ENCODE data around the gene ANGPTL8. TPM values are rescaled to one million over a fixed set of nuclear protein-coding genes. Genes with fewer than 3 reads are reported as not detected.
A peak's percentile ranks its signal among the peaks of the same experiment; 100 is the strongest.

The ANGPTL8 gene
- total and polyA plus RNA-seq, 9 of the 15 experiments (the other 6 are each of a cell fraction or from before 2014, with no cell fraction given), result not detected

DNA sequence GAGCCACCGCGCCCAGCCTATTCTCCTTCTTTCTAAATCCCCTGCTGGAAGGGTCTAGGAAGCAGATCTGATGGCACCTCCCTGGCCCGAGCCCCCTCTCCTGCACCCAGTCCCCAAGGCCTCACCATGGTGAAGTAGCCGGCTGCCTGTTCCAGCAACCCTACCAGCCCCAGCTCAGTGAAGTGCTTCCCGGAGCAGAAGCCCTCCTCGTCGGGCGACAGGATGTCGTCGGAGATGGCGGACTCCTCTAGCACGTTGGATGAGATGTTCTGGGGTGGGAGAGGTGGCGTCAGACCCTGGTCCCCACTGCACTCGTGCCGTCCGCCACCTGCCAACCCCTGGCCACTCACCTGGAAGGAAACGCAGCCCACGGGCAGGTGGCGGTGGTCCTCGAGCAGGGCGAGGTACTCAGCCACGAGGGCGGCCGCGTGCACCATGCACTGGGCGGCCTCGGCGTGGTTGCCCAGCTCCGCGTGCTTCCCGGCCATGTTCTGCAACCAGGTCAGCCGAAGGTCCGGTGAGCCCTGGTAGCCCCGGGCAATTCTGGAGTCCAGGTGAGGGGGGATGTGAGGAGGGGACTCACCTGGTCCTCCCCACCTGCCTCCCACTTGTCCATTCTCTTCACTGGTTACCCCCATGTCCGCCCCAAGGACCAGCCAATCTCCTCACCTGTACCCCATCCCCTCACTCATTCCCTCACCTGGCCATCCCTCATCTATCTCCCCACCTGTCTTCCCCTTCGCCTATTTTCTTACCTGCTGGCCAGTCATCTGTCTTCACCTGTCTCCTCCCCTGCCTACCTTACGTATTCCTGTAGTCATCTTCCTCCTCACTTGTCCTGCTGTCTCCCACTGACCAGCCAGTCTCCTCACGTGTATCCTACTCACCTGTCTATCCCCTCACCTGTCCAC lies 30.6 kb upstream of the ANGPTL8 start (continued):
- TF ChIP-seq, protein P1, sequence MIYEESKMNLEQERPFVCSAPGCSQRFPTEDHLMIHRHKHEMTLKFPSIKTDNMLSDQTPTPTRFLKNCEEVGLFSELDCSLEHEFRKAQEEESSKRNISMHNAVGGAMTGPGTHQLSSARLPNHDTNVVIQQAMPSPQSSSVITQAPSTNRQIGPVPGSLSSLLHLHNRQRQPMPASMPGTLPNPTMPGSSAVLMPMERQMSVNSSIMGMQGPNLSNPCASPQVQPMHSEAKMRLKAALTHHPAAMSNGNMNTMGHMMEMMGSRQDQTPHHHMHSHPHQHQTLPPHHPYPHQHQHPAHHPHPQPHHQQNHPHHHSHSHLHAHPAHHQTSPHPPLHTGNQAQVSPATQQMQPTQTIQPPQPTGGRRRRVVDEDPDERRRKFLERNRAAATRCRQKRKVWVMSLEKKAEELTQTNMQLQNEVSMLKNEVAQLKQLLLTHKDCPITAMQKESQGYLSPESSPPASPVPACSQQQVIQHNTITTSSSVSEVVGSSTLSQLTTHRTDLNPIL (CRISPR knock-in tag; IDR thresholded peaks at IDR 0.05), result no peak
- TF ChIP-seq, protein P2, sequence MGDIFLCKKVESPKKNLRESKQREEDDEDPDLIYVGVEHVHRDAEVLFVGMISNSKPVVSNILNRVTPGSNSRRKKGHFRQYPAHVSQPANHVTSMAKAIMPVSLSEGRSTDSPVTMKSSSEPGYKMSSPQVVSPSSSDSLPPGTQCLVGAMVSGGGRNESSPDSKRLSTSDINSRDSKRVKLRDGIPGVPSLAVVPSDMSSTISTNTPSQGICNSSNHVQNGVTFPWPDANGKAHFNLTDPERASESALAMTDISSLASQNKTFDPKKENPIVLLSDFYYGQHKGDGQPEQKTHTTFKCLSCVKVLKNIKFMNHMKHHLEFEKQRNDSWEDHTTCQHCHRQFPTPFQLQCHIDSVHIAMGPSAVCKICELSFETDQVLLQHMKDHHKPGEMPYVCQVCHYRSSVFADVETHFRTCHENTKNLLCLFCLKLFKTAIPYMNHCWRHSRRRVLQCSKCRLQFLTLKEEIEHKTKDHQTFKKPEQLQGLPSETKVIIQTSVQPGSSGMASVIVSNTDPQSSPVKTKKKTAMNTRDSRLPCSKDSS (IDR thresholded peaks at IDR 0.05; ENCODE audit: low read depth, partially characterized antibody), result no peak
- TF ChIP-seq, protein P3, sequence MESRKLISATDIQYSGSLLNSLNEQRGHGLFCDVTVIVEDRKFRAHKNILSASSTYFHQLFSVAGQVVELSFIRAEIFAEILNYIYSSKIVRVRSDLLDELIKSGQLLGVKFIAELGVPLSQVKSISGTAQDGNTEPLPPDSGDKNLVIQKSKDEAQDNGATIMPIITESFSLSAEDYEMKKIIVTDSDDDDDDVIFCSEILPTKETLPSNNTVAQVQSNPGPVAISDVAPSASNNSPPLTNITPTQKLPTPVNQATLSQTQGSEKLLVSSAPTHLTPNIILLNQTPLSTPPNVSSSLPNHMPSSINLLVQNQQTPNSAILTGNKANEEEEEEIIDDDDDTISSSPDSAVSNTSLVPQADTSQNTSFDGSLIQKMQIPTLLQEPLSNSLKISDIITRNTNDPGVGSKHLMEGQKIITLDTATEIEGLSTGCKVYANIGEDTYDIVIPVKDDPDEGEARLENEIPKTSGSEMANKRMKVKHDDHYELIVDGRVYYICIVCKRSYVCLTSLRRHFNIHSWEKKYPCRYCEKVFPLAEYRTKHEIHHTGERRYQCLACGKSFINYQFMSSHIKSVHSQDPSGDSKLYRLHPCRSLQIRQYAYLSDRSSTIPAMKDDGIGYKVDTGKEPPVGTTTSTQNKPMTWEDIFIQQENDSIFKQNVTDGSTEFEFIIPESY (CRISPR knock-in tag; IDR thresholded peaks at IDR 0.05), result peak; percentile 91
- TF ChIP-seq ZEB2 (IDR thresholded peaks at IDR 0.05) (peak; percentile 79), ZSCAN32 (CRISPR knock-in tag; IDR thresholded peaks at IDR 0.05) (no peak), EP300 (IDR thresholded peaks at IDR 0.05; ENCODE audit: low read length) (no peak)
- TF ChIP-seq, protein P4, sequence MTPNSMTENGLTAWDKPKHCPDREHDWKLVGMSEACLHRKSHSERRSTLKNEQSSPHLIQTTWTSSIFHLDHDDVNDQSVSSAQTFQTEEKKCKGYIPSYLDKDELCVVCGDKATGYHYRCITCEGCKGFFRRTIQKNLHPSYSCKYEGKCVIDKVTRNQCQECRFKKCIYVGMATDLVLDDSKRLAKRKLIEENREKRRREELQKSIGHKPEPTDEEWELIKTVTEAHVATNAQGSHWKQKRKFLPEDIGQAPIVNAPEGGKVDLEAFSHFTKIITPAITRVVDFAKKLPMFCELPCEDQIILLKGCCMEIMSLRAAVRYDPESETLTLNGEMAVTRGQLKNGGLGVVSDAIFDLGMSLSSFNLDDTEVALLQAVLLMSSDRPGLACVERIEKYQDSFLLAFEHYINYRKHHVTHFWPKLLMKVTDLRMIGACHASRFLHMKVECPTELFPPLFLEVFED (CRISPR knock-in tag; conservative IDR thresholded peaks at IDR 0.05), result no peak
- TF ChIP-seq, protein P5, sequence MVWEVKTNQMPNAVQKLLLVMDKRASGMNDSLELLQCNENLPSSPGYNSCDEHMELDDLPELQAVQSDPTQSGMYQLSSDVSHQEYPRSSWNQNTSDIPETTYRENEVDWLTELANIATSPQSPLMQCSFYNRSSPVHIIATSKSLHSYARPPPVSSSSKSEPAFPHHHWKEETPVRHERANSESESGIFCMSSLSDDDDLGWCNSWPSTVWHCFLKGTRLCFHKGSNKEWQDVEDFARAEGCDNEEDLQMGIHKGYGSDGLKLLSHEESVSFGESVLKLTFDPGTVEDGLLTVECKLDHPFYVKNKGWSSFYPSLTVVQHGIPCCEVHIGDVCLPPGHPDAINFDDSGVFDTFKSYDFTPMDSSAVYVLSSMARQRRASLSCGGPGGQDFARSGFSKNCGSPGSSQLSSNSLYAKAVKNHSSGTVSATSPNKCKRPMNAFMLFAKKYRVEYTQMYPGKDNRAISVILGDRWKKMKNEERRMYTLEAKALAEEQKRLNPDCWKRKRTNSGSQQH (CRISPR knock-in tag; IDR thresholded peaks at IDR 0.05), result no peak

Measured in K562 (cell line).